HG02938 (cell line): ENCODE data around the gene CD226.
"Not testable (repeated sequence)": the region's sequence is repeated elsewhere in the genome, so short reads cannot be mapped to it uniquely, and the experiment has no call there.

Experiments
- ATAC-seq: cut with Tn5 transposase; IDR thresholded peaks from one replicate; pipeline ENCODE4 v1.9.1; 2021; ENCODE audit warnings: mild to moderate bottlenecking, moderate library complexity; ENCODE audit not compliant: unreplicated experiment

The CD226 gene

GRCh38 chr18:69956665-69957620 is 9.3 kb upstream of the CD226 start:
- no peak for ATAC-seq

GRCh38 chr18:69956057-69956456 is 8.4 kb upstream of the CD226 start:
- ATAC-seq = no peak

- peak; percentile 17 for ATAC-seq
These were observed 7.2 kb upstream of the CD226 start for GRCh38 chr18:69954719-69955480.

GRCh38 chr18:69953191-69953590 is 5.5 kb upstream of the CD226 start:
- no peak for ATAC-seq

GRCh38 chr18:69951182-69951581 is 3.5 kb upstream of the CD226 start:
- ATAC-seq = no peak

GRCh38 chr18:69949538-69949936 is 1.9 kb upstream of the CD226 start:
- no peak for ATAC-seq

- peak; percentile 94 for ATAC-seq
These were observed 1.4 kb upstream of the CD226 start for GRCh38 chr18:69948919-69949537.

GRCh38 chr18:69948256-69948655 is 583 bp upstream of the CD226 start:
- no peak for ATAC-seq

GRCh38 chr18:69946608-69947155 is 991 bp downstream of the CD226 start:
- ATAC-seq = no peak

GRCh38 chr18:69945220-69946114 is 2.2 kb downstream of the CD226 start:
- ATAC-seq = no peak

GRCh38 chr18:69944436-69944835 is 3.2 kb downstream of the CD226 start:
- ATAC-seq = no peak

GRCh38 chr18:69943021-69943420 is 4.7 kb downstream of the CD226 start:
- no peak for ATAC-seq

- ATAC-seq = no peak
These were observed 6.5 kb downstream of the CD226 start for GRCh38 chr18:69941183-69941582.

- not testable (repeated sequence) for ATAC-seq
These were observed 7.9 kb downstream of the CD226 start for GRCh38 chr18:69939812-69940211.

- ATAC-seq = peak; percentile 32
These were observed 11.5 kb downstream of the CD226 start for GRCh38 chr18:69936191-69936558.

- ATAC-seq = peak; percentile 91
These were observed 12.1 kb downstream of the CD226 start for GRCh38 chr18:69935319-69936190.

GRCh38 chr18:69934601-69935265 is 12.9 kb downstream of the CD226 start:
- ATAC-seq = no peak

GRCh38 chr18:69929041-69929774 is 18.5 kb downstream of the CD226 start:
- ATAC-seq = no peak
